ENCODE measurements around the gene SLC35F4. TPM values are rescaled to one million over a fixed set of nuclear protein-coding genes. Genes with fewer than 3 reads are reported as not detected.

SLC35F4 gene
- total RNA-seq, 4 donors from 2014 or later = 1.5 to 4.0 (median 1.6) TPM

DNA sequence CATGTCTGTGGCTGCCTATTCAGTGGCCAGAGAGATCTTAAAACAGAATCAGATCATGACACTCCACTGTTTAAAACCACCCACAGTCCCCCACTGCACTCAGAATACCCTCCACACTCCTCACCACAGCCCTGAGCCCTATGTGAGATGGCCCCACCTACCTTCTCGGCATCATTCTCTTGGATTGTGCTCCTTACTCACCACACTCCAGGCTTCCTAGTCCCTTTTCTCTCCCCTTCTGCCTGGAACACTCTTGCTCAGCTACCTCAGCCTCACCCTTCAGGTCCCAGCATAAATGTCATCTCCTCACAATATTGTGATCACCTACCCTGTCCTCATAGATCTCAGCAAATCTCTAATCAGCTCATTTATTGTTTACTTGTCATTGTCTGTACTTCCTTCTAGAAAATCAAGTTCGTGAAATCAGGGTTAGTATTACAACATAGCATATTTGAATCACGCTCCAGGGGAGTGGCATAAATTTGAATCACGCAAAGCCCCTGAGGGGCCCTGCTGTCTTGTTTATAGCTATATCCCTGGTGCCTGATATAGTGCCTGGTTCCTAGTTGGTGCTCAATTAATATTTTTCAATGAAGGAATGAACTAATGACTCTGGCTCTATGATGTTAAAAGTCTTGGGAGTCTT, 42.8 kb downstream of the SLC35F4 start:
- H3K4me1 ChIP-seq = peaks cover 42 to 43% of the 10 kb centered on the region in 2 donors
- H3K4me3 ChIP-seq (replicated peaks in 1 of 3) = no peak overlapping the region
- TF ChIP-seq POLR2A (IDR thresholded peaks at IDR 0.05) = no peak
- TF ChIP-seq, protein P1, sequence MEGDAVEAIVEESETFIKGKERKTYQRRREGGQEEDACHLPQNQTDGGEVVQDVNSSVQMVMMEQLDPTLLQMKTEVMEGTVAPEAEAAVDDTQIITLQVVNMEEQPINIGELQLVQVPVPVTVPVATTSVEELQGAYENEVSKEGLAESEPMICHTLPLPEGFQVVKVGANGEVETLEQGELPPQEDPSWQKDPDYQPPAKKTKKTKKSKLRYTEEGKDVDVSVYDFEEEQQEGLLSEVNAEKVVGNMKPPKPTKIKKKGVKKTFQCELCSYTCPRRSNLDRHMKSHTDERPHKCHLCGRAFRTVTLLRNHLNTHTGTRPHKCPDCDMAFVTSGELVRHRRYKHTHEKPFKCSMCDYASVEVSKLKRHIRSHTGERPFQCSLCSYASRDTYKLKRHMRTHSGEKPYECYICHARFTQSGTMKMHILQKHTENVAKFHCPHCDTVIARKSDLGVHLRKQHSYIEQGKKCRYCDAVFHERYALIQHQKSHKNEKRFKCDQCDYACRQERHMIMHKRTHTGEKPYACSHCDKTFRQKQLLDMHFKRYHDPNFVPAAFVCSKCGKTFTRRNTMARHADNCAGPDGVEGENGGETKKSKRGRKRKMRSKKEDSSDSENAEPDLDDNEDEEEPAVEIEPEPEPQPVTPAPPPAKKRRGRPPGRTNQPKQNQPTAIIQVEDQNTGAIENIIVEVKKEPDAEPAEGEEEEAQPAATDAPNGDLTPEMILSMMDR (IDR thresholded peaks at IDR 0.05) = no peak

DNA sequence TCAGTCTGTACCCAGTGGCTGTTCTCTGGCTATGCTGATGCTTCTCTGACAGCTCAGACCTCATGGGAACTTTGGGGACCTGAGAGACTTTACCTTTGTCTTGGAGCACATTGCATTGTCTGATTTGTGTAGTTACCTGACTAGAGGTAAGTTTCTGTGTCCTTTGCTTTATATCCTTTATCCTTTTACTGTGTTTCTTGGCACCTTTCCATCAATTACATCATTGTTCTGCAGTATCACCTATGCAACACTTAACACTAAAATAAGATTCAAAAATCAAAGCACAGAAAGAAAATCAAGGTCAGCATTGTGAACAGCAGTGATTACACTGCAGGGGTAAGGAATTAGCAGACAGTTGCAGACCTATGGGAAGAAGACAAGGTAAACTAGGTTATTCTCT, 43.8 kb downstream of the SLC35F4 start:
- TF ChIP-seq, protein P1 (IDR thresholded peaks at IDR 0.05) = no peak
- no peak for TF ChIP-seq POLR2A (IDR thresholded peaks at IDR 0.05)
- Histone ChIP-seq H3K9me3 (no peaks in the 10 kb centered on the region), H3K4me3 (replicated peaks in 1 of 3) (no peak overlapping the region), H3K36me3 (no peaks in the 10 kb centered on the region), H3K27me3 (no peaks in the 10 kb centered on the region), H3K27ac (peak overlapping the region; percentile 24 to 67 (median 61)), H3K4me1 (peaks cover 48 to 54% of the 10 kb centered on the region in 2 donors)
- intact Hi-C loops (cut with DNase I) = no loop called here
- DNase-seq = no peak

More for the DNA sequence above, 42.8 kb downstream of the SLC35F4 start:
- intact Hi-C loops (cut with DNase I) = no loop called here
- H3K27me3 ChIP-seq = no peaks in the 10 kb centered on the region
- no peaks in the 10 kb centered on the region for H3K36me3 ChIP-seq
- WGBS, 2 donors = 89 to 95% methylated on average over 4 of the region's 4 CpGs
- H3K9me3 ChIP-seq = no peaks in the 10 kb centered on the region
- no peak for DNase-seq
- H3K27ac ChIP-seq = no peak overlapping the region

DNA sequence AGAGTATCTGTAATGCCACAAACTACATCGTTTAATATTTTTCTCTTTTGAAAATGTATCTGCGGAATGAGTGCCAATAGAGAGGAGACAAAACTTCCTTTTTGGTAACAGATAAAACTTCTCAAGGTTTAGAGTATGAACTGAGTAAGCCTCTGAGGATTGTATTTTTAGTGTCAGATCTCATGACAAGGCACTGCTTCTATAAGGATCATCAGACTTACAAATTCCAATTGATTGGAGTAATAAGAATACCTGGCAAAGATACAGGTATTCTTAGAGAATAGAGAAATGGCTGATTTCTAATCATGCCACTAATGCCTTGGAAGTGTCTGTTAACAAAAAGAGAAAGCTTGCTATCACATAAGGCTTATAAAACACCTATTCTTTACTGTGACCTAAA, 45.3 kb downstream of the SLC35F4 start:
- H3K27ac ChIP-seq = peak overlapping the region; percentile 31 to 67 (median 61)
- no peak for TF ChIP-seq POLR2A (IDR thresholded peaks at IDR 0.05)
- TF ChIP-seq, protein P1 (IDR thresholded peaks at IDR 0.05) = no peak
- H3K9me3 ChIP-seq = no peaks in the 10 kb centered on the region
- intact Hi-C loops (cut with DNase I) = no loop called here
- no peaks in the 10 kb centered on the region for H3K36me3 ChIP-seq
- 80 to 81% methylated on average over 2 of the region's 2 CpGs for WGBS, 2 donors
- H3K4me3 ChIP-seq (replicated peaks in 1 of 3) = no peak overlapping the region
- no peak for DNase-seq
- H3K27me3 ChIP-seq = no peaks in the 10 kb centered on the region
- H3K4me1 ChIP-seq = peaks cover 58 to 65% of the 10 kb centered on the region in 2 donors

DNA sequence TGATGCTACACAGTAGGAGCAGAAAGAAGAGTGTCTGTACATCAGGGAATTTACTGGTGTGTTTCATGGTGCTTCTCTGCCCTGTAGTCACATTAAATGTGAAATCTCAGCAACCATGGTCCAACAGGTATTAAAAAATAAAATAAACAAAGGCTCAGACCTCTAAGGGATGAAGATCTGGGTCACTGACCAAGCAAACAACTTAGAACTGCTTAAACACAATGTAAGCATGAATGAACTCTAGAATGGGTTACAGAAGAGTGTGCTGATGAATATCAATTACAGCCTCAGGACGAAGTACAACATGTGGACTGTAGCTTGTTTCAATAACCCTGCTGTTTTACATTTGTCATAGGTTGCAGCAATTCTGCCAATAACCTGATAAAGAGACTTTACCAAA, 47.4 kb downstream of the SLC35F4 start:
- intact Hi-C loops (cut with DNase I) = no loop called here
- peaks cover 45 to 58% of the 10 kb centered on the region in 2 donors for H3K4me1 ChIP-seq
- H3K4me3 ChIP-seq (replicated peaks in 1 of 3) = no peak overlapping the region
- H3K9me3 ChIP-seq = no peaks in the 10 kb centered on the region
- WGBS, 2 donors = 11 to 15% methylated on average over 1 of the region's 1 CpG
- DNase-seq = no peak
- H3K27ac ChIP-seq = peak overlapping the region; percentile 43 to 69 (median 61)
- no peak for TF ChIP-seq POLR2A (IDR thresholded peaks at IDR 0.05)
- TF ChIP-seq, protein P1 (IDR thresholded peaks at IDR 0.05) = no peak
- H3K36me3 ChIP-seq = no peaks in the 10 kb centered on the region
- H3K27me3 ChIP-seq = no peaks in the 10 kb centered on the region

DNA sequence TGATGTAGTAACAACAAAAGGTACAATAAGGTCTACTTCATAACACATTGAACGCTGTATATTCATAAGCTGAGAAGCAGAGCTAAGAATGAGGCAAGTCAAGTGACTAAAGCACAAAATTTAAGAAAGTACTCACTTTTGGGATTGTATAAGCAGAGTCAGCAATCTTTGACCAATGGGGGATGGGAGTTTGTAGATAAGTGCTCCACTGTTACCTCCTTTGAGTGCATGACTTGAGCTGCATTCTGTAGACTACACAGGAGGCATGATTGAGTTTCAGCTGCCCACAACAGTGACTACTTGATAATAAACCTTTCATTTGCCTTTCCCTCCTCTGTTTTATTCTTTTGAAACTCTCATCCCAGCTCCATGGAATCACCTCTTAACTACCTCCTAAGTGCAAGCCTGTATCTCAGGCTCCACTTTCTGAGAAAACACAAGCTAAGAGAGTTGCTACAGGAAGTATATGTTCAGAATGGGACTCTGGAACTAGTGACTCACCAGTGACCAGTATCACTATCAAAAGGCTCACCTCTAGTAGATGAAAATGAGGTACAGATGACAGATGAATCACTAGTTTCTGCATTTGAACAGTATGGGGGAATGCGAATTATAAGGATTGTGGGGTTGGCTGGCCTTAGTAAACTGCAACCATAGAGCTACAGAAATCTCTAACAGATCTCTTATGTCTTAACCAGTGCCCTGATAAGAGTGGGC, 49.2 kb downstream of the SLC35F4 start:
- Histone ChIP-seq H3K4me3 (replicated peaks in 1 of 3) (no peak overlapping the region), H3K36me3 (no peaks in the 10 kb centered on the region), H3K27ac (peak overlapping the region; percentile 11 to 69 (median 42)), H3K4me1 (peaks cover 34 to 53% of the 10 kb centered on the region in 2 donors), H3K27me3 (no peaks in the 10 kb centered on the region), H3K9me3 (no peaks in the 10 kb centered on the region)
- DNase-seq = no peak
- intact Hi-C loops (cut with DNase I) = no loop called here
- TF ChIP-seq POLR2A (IDR thresholded peaks at IDR 0.05) = no peak
- TF ChIP-seq, protein P1 (IDR thresholded peaks at IDR 0.05) = no peak
- 80 to 88% methylated on average over 2 of the region's 2 CpGs for WGBS, 2 donors

All from thyroid gland (tissue), 4 donors.